HG03378 (cell line): ENCODE data around the gene JMJD7.

Source experiments
- ATAC-seq: cut with Tn5 transposase; IDR thresholded peaks from one replicate; pipeline ENCODE4 v1.9.1; 2021; ENCODE audit warnings: mild to moderate bottlenecking, moderate library complexity; ENCODE audit not compliant: unreplicated experiment

The JMJD7 gene

GRCh38 chr15:41861736-41862356, 34.0 kb downstream of the JMJD7 start:
- ATAC-seq: no peak

- ATAC-seq: no peak
Observed at GRCh38 chr15:41862515-41863116, 34.7 kb downstream of the JMJD7 start.

- no peak for ATAC-seq
Observed at GRCh38 chr15:41865490-41866055, 37.7 kb downstream of the JMJD7 start.

GRCh38 chr15:41866263-41866703, 38.4 kb downstream of the JMJD7 start:
- no peak for ATAC-seq

- no peak for ATAC-seq
Observed at GRCh38 chr15:41866872-41867579, 39.1 kb downstream of the JMJD7 start.

GRCh38 chr15:41868321-41868720, 40.4 kb downstream of the JMJD7 start:
- no peak for ATAC-seq

GRCh38 chr15:41869770-41870688, 42.1 kb downstream of the JMJD7 start:
- ATAC-seq: no peak

GRCh38 chr15:41870689-41871081, 42.8 kb downstream of the JMJD7 start:
- ATAC-seq: no peak

GRCh38 chr15:41871175-41871905, 43.4 kb downstream of the JMJD7 start:
- no peak for ATAC-seq

- ATAC-seq: no peak
Observed at GRCh38 chr15:41872166-41872747, 44.4 kb downstream of the JMJD7 start.

GRCh38 chr15:41873711-41874110, 45.8 kb downstream of the JMJD7 start:
- ATAC-seq: no peak

- no peak for ATAC-seq
Observed at GRCh38 chr15:41874736-41875135, 46.8 kb downstream of the JMJD7 start.

- no peak for ATAC-seq
Observed at GRCh38 chr15:41876007-41876406, 48.1 kb downstream of the JMJD7 start.

- ATAC-seq: no peak
Observed at GRCh38 chr15:41876689-41877088, 48.8 kb downstream of the JMJD7 start.

GRCh38 chr15:41877631-41878354, 49.9 kb downstream of the JMJD7 start:
- ATAC-seq: no peak

- no peak for ATAC-seq
Observed at GRCh38 chr15:41878355-41878699, 50.4 kb downstream of the JMJD7 start.

- ATAC-seq: no peak
Observed at GRCh38 chr15:41879321-41879845, 51.5 kb downstream of the JMJD7 start.

- ATAC-seq: no peak
Observed at GRCh38 chr15:41880156-41880877, 52.4 kb downstream of the JMJD7 start.
